Keratinocyte (primary cell): ENCODE results near the gene CYP11A1. TPM values are rescaled to one million over a fixed set of nuclear protein-coding genes. Genes with fewer than 3 reads are reported as not detected.

ENCODE experiments used
- DNase-seq: peaks from one replicate; pipeline ENCODE4 v3.0.0-alpha.2; 2011; ENCODE audit warnings: low read depth, missing footprints, low spot score
- FAIRE-seq: peaks from 2 replicates; lab custom pipeline; 2011; peaks lifted over from hg19 to GRCh38; lab: Jason Lieb, UNC
- H2AFZ ChIP-seq: 2 replicates; pipeline ENCODE4 v1.6.0; 2012; ENCODE audit warnings: low read length, control low read depth, inconsistent platforms; ENCODE audit not compliant: control insufficient read depth
- H3K27ac ChIP-seq: 2 replicates; pipeline ENCODE4 v1.5.1; 2011; ENCODE audit warnings: low read length; ENCODE audit not compliant: control insufficient read depth, insufficient read depth
- H3K27me3 ChIP-seq: 3 replicates; pipeline ENCODE4 v1.6.0; 2011; ENCODE audit warnings: low read length; ENCODE audit not compliant: control insufficient read depth, insufficient read depth; ENCODE audit errors: extremely low read depth
- H3K36me3 ChIP-seq, 2 experiments: 2 replicates in 1 of 2; 3 replicates in 1 of 2; pipeline ENCODE4 v1.5.1; 2011; ENCODE audit warnings: low read length in 2 of 2, mild to moderate bottlenecking in 1 of 2; ENCODE audit not compliant: control insufficient read depth in 2 of 2, insufficient read depth in 2 of 2; ENCODE audit errors: extremely low read depth in 1 of 2
- H3K4me1 ChIP-seq: 3 replicates; pipeline ENCODE4 v1.5.1; 2011; ENCODE audit warnings: low read length; ENCODE audit not compliant: control insufficient read depth, insufficient read depth; ENCODE audit errors: extremely low read depth
- H3K4me2 ChIP-seq: 3 replicates; pipeline ENCODE4 v1.6.0; 2011; ENCODE audit warnings: low read depth, low read length; ENCODE audit not compliant: control insufficient read depth, insufficient read depth; ENCODE audit errors: extremely low read depth
- H3K4me3 ChIP-seq, 3 experiments: fragments of 200-600 bp in 1 of 3; sonication (generic) in 1 of 3; 2 replicates in 2 of 3; 3 replicates in 1 of 3; pipeline ENCODE4 v1.5.1; 2011 to 2016; ENCODE audit warnings: low read length in 3 of 3, mild to moderate bottlenecking in 3 of 3, control low read depth in 2 of 3, inconsistent platforms in 1 of 3, low read depth in 1 of 3, mixed read lengths in 1 of 3, mixed run types in 1 of 3, moderate library complexity in 1 of 3; ENCODE audit not compliant: control insufficient read depth in 2 of 3, insufficient read depth in 2 of 3; ENCODE audit errors: extremely low read depth in 1 of 3
- H3K79me2 ChIP-seq: 2 replicates; pipeline ENCODE4 v1.6.0; 2012; ENCODE audit warnings: low read length; ENCODE audit not compliant: control insufficient read depth, insufficient read depth
- H3K9ac ChIP-seq: 3 replicates; pipeline ENCODE4 v1.6.0; 2011; ENCODE audit warnings: low read length; ENCODE audit not compliant: control insufficient read depth, insufficient read depth; ENCODE audit errors: extremely low read depth
- H3K9me1 ChIP-seq: 3 replicates; pipeline ENCODE4 v1.6.0; 2011; ENCODE audit warnings: low read length; ENCODE audit not compliant: control insufficient read depth, insufficient read depth; ENCODE audit errors: extremely low read depth
- H3K9me3 ChIP-seq: 2 replicates; pipeline ENCODE4 v1.5.1; 2012; ENCODE audit warnings: low read depth, low read length; ENCODE audit not compliant: control insufficient read depth
- H4K20me1 ChIP-seq: 3 replicates; pipeline ENCODE4 v1.6.0; 2011; ENCODE audit warnings: low read length; ENCODE audit not compliant: control insufficient read depth, insufficient read depth; ENCODE audit errors: extremely low read depth
- EZH2 ChIP-seq: IDR thresholded peaks from one replicate; pipeline ENCODE4 v1.6.1; 2012; ENCODE audit warnings: inconsistent platforms, mild to moderate bottlenecking, low read length, moderate library complexity
- dilution Hi-C: fragments of 300-500 bp; cut with MboI; formaldehyde crosslinking; loops from one replicate; pipeline ENCODE4 v1.7.0; 2020; ENCODE audit warnings: low sequenced_read_pairs; ENCODE audit not compliant: extremely low pct_ligation_motif_present
- polyA plus RNA-seq, 5 experiments: library from polyadenylated mRNA; depleted of rRNA in 3 of 5; stranded (reverse) in 3 of 5; stranded (forward) in 1 of 5; unstranded in 1 of 5; fragments of >200 nt; gene quantifications; 1 replicate in 1 of 5; 2 replicates in 3 of 5; 3 replicates in 1 of 5; pipeline versions ENCODE4 v1.2.1 to v1.2.3, GENCODE V29; 2011 to 2012; ENCODE audit warnings: missing spikeins in 2 of 5, low read depth in 1 of 5, low replicate concordance in 1 of 5
- TF ChIP-seq, protein P1 (sequence below), 3 experiments: IDR thresholded peaks in 1 of 3; conservative IDR thresholded peaks in 1 of 3; optimal IDR thresholded peaks in 1 of 3; 2 replicates in 2 of 3; 3 replicates in 1 of 3; pipeline versions ENCODE3 to v1.5.1; 2011; ENCODE audit warnings: low read length in 3 of 3, mild to moderate bottlenecking in 3 of 3, moderate library complexity in 2 of 3, control low read depth in 1 of 3, inconsistent platforms in 1 of 3; ENCODE audit not compliant: insufficient read depth in 2 of 3; ENCODE audit errors: extremely low read depth in 1 of 3

The CYP11A1 gene
- polyA plus RNA-seq, 1 donor (not counting 4 experiments of a cell fraction or from before 2014, with no cell fraction given): not detected

- TF ChIP-seq EZH2: no peak
- TF ChIP-seq, protein P1, sequence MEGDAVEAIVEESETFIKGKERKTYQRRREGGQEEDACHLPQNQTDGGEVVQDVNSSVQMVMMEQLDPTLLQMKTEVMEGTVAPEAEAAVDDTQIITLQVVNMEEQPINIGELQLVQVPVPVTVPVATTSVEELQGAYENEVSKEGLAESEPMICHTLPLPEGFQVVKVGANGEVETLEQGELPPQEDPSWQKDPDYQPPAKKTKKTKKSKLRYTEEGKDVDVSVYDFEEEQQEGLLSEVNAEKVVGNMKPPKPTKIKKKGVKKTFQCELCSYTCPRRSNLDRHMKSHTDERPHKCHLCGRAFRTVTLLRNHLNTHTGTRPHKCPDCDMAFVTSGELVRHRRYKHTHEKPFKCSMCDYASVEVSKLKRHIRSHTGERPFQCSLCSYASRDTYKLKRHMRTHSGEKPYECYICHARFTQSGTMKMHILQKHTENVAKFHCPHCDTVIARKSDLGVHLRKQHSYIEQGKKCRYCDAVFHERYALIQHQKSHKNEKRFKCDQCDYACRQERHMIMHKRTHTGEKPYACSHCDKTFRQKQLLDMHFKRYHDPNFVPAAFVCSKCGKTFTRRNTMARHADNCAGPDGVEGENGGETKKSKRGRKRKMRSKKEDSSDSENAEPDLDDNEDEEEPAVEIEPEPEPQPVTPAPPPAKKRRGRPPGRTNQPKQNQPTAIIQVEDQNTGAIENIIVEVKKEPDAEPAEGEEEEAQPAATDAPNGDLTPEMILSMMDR (optimal IDR thresholded peaks at IDR 0.05 in 1 of 3, IDR thresholded peaks at IDR 0.05 in 1 of 3, conservative IDR thresholded peaks at IDR 0.05 in 1 of 3; ENCODE audit: extremely low read depth in 1 of 3, insufficient read depth in 2 of 3, low read length in 3 of 3): no peak
- Histone ChIP-seq H3K9ac (no peak overlapping the region), H2AFZ (no peak overlapping the region), H3K4me3 (no peak overlapping the region), H3K27ac (no peak overlapping the region), H3K27me3 (no peaks in the 10 kb centered on the region), H3K4me2 (no peak overlapping the region), H3K36me3 (peaks cover 15 to 26% of the 10 kb centered on the region in 2 experiments), H3K9me1 (peaks cover 3% of the 10 kb centered on the region), H3K9me3 (no peaks in the 10 kb centered on the region), H4K20me1 (no peaks in the 10 kb centered on the region), H3K4me1 (peaks cover 25% of the 10 kb centered on the region), H3K79me2 (no peaks in the 10 kb centered on the region)
- DNase-seq: no peak
- dilution Hi-C loops: no loop called here
- no peak for FAIRE-seq
These were observed 41.4 kb upstream of the CYP11A1 start for GRCh38 chr15:74408815-74409214.

- Histone ChIP-seq H3K4me2 (no peak overlapping the region), H3K4me3 (no peak overlapping the region), H3K27me3 (no peaks in the 10 kb centered on the region), H3K9ac (no peak overlapping the region), H4K20me1 (no peaks in the 10 kb centered on the region), H2AFZ (no peak overlapping the region), H3K4me1 (peaks cover 26% of the 10 kb centered on the region), H3K79me2 (no peaks in the 10 kb centered on the region), H3K27ac (no peak overlapping the region), H3K9me3 (no peaks in the 10 kb centered on the region), H3K9me1 (peaks cover 3% of the 10 kb centered on the region), H3K36me3 (peaks cover 12 to 23% of the 10 kb centered on the region in 2 experiments)
- TF ChIP-seq, protein P1 (optimal IDR thresholded peaks at IDR 0.05 in 1 of 3, IDR thresholded peaks at IDR 0.05 in 1 of 3, conservative IDR thresholded peaks at IDR 0.05 in 1 of 3; ENCODE audit: extremely low read depth in 1 of 3, insufficient read depth in 2 of 3, low read length in 3 of 3): no peak
- TF ChIP-seq EZH2: no peak
- dilution Hi-C loops: no loop called here
- FAIRE-seq: no peak
- DNase-seq: no peak
These were observed 40.9 kb upstream of the CYP11A1 start for GRCh38 chr15:74408385-74408784.
